H9 (cell line): ENCODE data around the gene ROBO1. TPM values are rescaled to one million over a fixed set of nuclear protein-coding genes. Genes with fewer than 3 reads are reported as not detected.

Experiments used
- DNase-seq: peaks from one replicate; pipeline ENCODE4 v3.0.0-alpha.2; 2017
- H2AFZ ChIP-seq: one replicate; pipeline ENCODE4 v1.6.1; 2013; ENCODE audit warnings: mild to moderate bottlenecking, low read length, control low read depth, moderate library complexity
- H2AK5ac ChIP-seq: 2 replicates; pipeline ENCODE4 v1.6.1; 2013; ENCODE audit warnings: low read length, control low read depth, mixed read lengths; ENCODE audit not compliant: insufficient read length
- H2BK120ac ChIP-seq: one replicate; pipeline ENCODE4 v1.6.1; 2013; ENCODE audit warnings: low read depth, mild to moderate bottlenecking, low read length, control low read depth, inconsistent platforms; ENCODE audit not compliant: poor library complexity, severe bottlenecking
- H2BK12ac ChIP-seq: 2 replicates; pipeline ENCODE4 v1.6.1; 2013; ENCODE audit warnings: low read length, control low read depth, mixed read lengths, low read depth; ENCODE audit not compliant: insufficient read length
- H2BK15ac ChIP-seq: 2 replicates; pipeline ENCODE4 v1.6.1; 2013; ENCODE audit warnings: low read depth, low read length, control low read depth
- H2BK20ac ChIP-seq: one replicate; pipeline ENCODE4 v1.6.1; 2013; ENCODE audit warnings: low read depth, mild to moderate bottlenecking, low read length, control low read depth, inconsistent platforms; ENCODE audit not compliant: poor library complexity, severe bottlenecking
- H2BK5ac ChIP-seq: 2 replicates; pipeline ENCODE4 v1.6.1; 2013; ENCODE audit warnings: low read length, control low read depth, mixed read lengths; ENCODE audit not compliant: insufficient read length
- H3K14ac ChIP-seq: 2 replicates; pipeline ENCODE4 v1.6.1; 2013; ENCODE audit warnings: low read length, control low read depth; ENCODE audit not compliant: insufficient read depth
- H3K18ac ChIP-seq: 2 replicates; pipeline ENCODE4 v1.6.1; 2013; ENCODE audit warnings: low read depth, mild to moderate bottlenecking, mixed read lengths, low read length, control low read depth; ENCODE audit not compliant: insufficient read length
- H3K23ac ChIP-seq: 2 replicates; pipeline ENCODE4 v1.6.1; 2013; ENCODE audit warnings: low read length, control low read depth, mixed read lengths, low read depth; ENCODE audit not compliant: insufficient read length
- H3K23me2 ChIP-seq: 2 replicates; pipeline ENCODE4 v1.6.1; 2013; ENCODE audit warnings: low read depth, mild to moderate bottlenecking, mixed read lengths, low read length, control low read depth; ENCODE audit not compliant: insufficient read length, poor library complexity, severe bottlenecking
- H3K27ac ChIP-seq: 2 replicates; pipeline ENCODE4 v1.5.1; 2013; ENCODE audit warnings: low read length, control low read depth, mixed read lengths, low read depth; ENCODE audit not compliant: insufficient read length
- H3K27me3 ChIP-seq: 2 replicates; pipeline ENCODE4 v1.6.1; 2013; ENCODE audit warnings: low read length, control low read depth, inconsistent platforms; ENCODE audit not compliant: insufficient read depth
- H3K4ac ChIP-seq: 2 replicates; pipeline ENCODE4 v1.6.1; 2013; ENCODE audit warnings: low read depth, mild to moderate bottlenecking, control low read depth, inconsistent platforms, low read length, moderate library complexity
- H3K4me1 ChIP-seq: 2 replicates; pipeline ENCODE4 v1.6.1; 2013; ENCODE audit warnings: low read length, control low read depth, inconsistent platforms; ENCODE audit not compliant: insufficient read depth
- H3K4me2 ChIP-seq: 2 replicates; pipeline ENCODE4 v1.6.1; 2013; ENCODE audit warnings: low read length, control low read depth, mixed read lengths; ENCODE audit not compliant: insufficient read length, insufficient read depth
- H3K56ac ChIP-seq: 2 replicates; pipeline ENCODE4 v1.6.1; 2013; ENCODE audit warnings: low read depth, mild to moderate bottlenecking, mixed read lengths, low read length, control low read depth; ENCODE audit not compliant: insufficient read length
- H3K79me1 ChIP-seq: 2 replicates; pipeline ENCODE4 v1.6.1; 2013; ENCODE audit warnings: low read depth, mild to moderate bottlenecking, moderate library complexity, low read length, control low read depth, inconsistent platforms; ENCODE audit not compliant: insufficient read depth, poor library complexity, severe bottlenecking
- H3K79me2 ChIP-seq: 2 replicates; pipeline ENCODE4 v1.6.1; 2013; ENCODE audit warnings: low read length, control low read depth, inconsistent platforms; ENCODE audit not compliant: insufficient read depth
- H3K9ac ChIP-seq: 2 replicates; pipeline ENCODE4 v1.6.1; 2013; ENCODE audit warnings: low read length, control low read depth, mixed read lengths; ENCODE audit not compliant: insufficient read length; ENCODE audit errors: extremely low read depth
- H3K9me3 ChIP-seq: one replicate; pipeline ENCODE4 v1.6.1; 2013; ENCODE audit warnings: low read depth, low read length, inconsistent platforms; ENCODE audit not compliant: control insufficient read depth
- H3T11ph ChIP-seq: one replicate; pipeline ENCODE4 v1.6.1; 2013; ENCODE audit warnings: mild to moderate bottlenecking, low read length, control low read depth, inconsistent platforms
- H4K20me1 ChIP-seq: one replicate; pipeline ENCODE4 v1.6.1; 2013; ENCODE audit not compliant: control insufficient read depth, insufficient read length, insufficient read depth
- H4K5ac ChIP-seq: 2 replicates; pipeline ENCODE4 v1.6.1; 2013; ENCODE audit warnings: low read depth, mild to moderate bottlenecking, mixed read lengths, low read length, control low read depth; ENCODE audit not compliant: insufficient read length
- H4K8ac ChIP-seq: replicated peaks from 2 replicates; pipeline ENCODE4 v1.6.1; 2013; ENCODE audit warnings: low read length, control low read depth, mixed read lengths, low read depth; ENCODE audit not compliant: insufficient read length
- H4K91ac ChIP-seq: 2 replicates; pipeline ENCODE4 v1.6.1; 2013; ENCODE audit warnings: low read depth, mild to moderate bottlenecking, moderate library complexity, mixed read lengths, low read length, control low read depth; ENCODE audit not compliant: insufficient read length
- H3K27ac Mint-ChIP-seq, 3 experiments: 2 replicates in 2 of 3; 3 replicates in 1 of 3; pipeline ENCODE4 v1.8.0; 2020 to 2021; ENCODE audit warnings: mixed read lengths in 3 of 3, mild to moderate bottlenecking in 1 of 3, moderate library complexity in 1 of 3
- H3K27me3 Mint-ChIP-seq: 2 replicates; pipeline ENCODE4 v1.8.0; 2021; ENCODE audit warnings: low read depth, mild to moderate bottlenecking, moderate library complexity, mixed read lengths
- H3K36me3 Mint-ChIP-seq, 3 experiments: 2 replicates in 2 of 3; 3 replicates in 1 of 3; pipeline ENCODE4 v1.8.0; 2020 to 2021; ENCODE audit warnings: low read depth in 3 of 3, mixed read lengths in 3 of 3; ENCODE audit not compliant: insufficient read depth in 1 of 3
- H3K4me1 Mint-ChIP-seq, 2 experiments: 2 replicates each; pipeline ENCODE4 v1.8.0; 2020; ENCODE audit warnings: mixed read lengths in 2 of 2
- H3K4me3 Mint-ChIP-seq, 2 experiments: 2 replicates in 1 of 2; 3 replicates in 1 of 2; pipeline ENCODE4 v1.8.0; 2020 to 2021; ENCODE audit warnings: mild to moderate bottlenecking in 2 of 2, mixed read lengths in 2 of 2, moderate library complexity in 1 of 2
- H3K9me3 Mint-ChIP-seq, 2 experiments: 2 replicates in 1 of 2; 3 replicates in 1 of 2; pipeline ENCODE4 v1.8.0; 2020; ENCODE audit warnings: mild to moderate bottlenecking in 2 of 2, mixed read lengths in 2 of 2, moderate library complexity in 1 of 2
- WGBS: extraction: QIAGEN DNeasy Blood & Tissue Kit; methylation state at CpG from one replicate; pipeline ENCODE4 v1.1.7; 2013; ENCODE audit warnings: missing lambda C conversion rate, low lambda C conversion rate, mixed read lengths; ENCODE audit not compliant: insufficient read length; ENCODE audit errors: extremely low coverage; 5-methylcytosine and 5-hydroxymethylcytosine counted together
- total RNA-seq: library from RNA; stranded (reverse); gene quantifications from 2 replicates; pipeline ENCODE4 v1.2.1, GENCODE V29; 2021
- TF ChIP-seq, protein P1 (sequence below): fragments of 200-600 bp; sonication (generic); conservative IDR thresholded peaks from 3 replicates; pipeline ENCODE4 v1.8.0; 2021; ENCODE audit warnings: antibody characterized with exemption, mild to moderate bottlenecking

ROBO1 gene
- total RNA-seq, 1 experiment from 2014 or later, result 62.7 TPM

DNA sequence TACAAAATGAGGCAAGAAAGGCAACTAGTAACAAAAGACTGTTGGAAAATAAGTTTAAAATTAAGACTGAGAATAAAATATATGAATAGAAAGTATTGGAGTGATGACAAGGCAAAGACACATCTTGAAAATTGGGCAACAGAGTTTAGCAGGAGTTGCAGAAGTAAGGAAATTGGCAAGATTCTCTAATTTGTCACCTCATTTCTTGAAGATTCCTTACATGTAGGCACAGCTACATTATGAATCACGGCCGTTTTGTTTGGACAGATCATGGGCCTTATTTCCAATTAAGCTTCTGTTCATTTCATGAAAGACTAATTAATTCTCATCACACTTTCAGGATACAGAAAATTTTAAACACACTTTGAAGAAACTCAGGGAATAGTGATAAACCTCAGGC lies 170.1 kb downstream of the ROBO1 start:
- Histone ChIP-seq H2AK5ac (no peak overlapping the region), H4K8ac (no peak overlapping the region), H3K27ac (no peak overlapping the region), H3K4me2 (no peak overlapping the region), H3K27me3 (no peaks in the 10 kb centered on the region), H3T11ph (no peak overlapping the region), H2BK120ac (no peak overlapping the region), H2BK12ac (no peak overlapping the region), H3K79me2 (no peaks in the 10 kb centered on the region), H2BK15ac (no peak overlapping the region), H3K56ac (no peak overlapping the region), H3K23me2 (no peaks in the 10 kb centered on the region), H2BK20ac (no peak overlapping the region), H3K4me1 (no peaks in the 10 kb centered on the region; the same call in 1 of the 2 replicates), H3K23ac (no peak overlapping the region), H3K9me3 (no peaks in the 10 kb centered on the region), H2BK5ac (no peak overlapping the region), H3K4ac (no peak overlapping the region), H4K5ac (no peak overlapping the region), H3K9ac (no peak overlapping the region), H3K14ac (no peak overlapping the region), H3K18ac (no peak overlapping the region), H4K20me1 (no peaks in the 10 kb centered on the region), H4K91ac (no peak overlapping the region), H3K79me1 (no peaks in the 10 kb centered on the region), H2AFZ (no peak overlapping the region)
- TF ChIP-seq, protein P1, sequence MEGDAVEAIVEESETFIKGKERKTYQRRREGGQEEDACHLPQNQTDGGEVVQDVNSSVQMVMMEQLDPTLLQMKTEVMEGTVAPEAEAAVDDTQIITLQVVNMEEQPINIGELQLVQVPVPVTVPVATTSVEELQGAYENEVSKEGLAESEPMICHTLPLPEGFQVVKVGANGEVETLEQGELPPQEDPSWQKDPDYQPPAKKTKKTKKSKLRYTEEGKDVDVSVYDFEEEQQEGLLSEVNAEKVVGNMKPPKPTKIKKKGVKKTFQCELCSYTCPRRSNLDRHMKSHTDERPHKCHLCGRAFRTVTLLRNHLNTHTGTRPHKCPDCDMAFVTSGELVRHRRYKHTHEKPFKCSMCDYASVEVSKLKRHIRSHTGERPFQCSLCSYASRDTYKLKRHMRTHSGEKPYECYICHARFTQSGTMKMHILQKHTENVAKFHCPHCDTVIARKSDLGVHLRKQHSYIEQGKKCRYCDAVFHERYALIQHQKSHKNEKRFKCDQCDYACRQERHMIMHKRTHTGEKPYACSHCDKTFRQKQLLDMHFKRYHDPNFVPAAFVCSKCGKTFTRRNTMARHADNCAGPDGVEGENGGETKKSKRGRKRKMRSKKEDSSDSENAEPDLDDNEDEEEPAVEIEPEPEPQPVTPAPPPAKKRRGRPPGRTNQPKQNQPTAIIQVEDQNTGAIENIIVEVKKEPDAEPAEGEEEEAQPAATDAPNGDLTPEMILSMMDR, result no peak
- WGBS, result no CpG with 5 or more reads among the region's 2 CpGs
- no peaks in the 10 kb centered on the region for H3K9me3 Mint-ChIP-seq
- no peak overlapping the region for H3K4me3 Mint-ChIP-seq
- H3K27me3 Mint-ChIP-seq, result no peaks in the 10 kb centered on the region
- peaks cover 8 to 18% of the 10 kb centered on the region in 2 experiments for H3K4me1 Mint-ChIP-seq
- H3K27ac Mint-ChIP-seq, result no peak overlapping the region
- DNase-seq, result no peak
- no peaks in the 10 kb centered on the region for H3K36me3 Mint-ChIP-seq
